HEK293 (cell line): ENCODE data around the gene TEAD4.

Experiments
- OVOL3 ChIP-seq: fragments of 450-650 bp; formaldehyde crosslinking; IDR thresholded peaks from 2 replicates; pipeline ENCODE4 v1.5.1; 2016; ENCODE audit warnings: missing biosample characterization, missing genetic modification characterization
- ZEB2 ChIP-seq: fragments of 450-650 bp; formaldehyde crosslinking; IDR thresholded peaks from 2 replicates; pipeline ENCODE4 v1.5.1; 2016; ENCODE audit warnings: missing biosample characterization, missing genetic modification characterization
- ZNF184 ChIP-seq: fragments of 450-650 bp; IDR thresholded peaks from 2 replicates; pipeline ENCODE4 v1.5.1; 2018; ENCODE audit warnings: missing biosample characterization, mild to moderate bottlenecking, missing genetic modification characterization
- ZNF302 ChIP-seq: fragments of 450-650 bp; formaldehyde crosslinking; IDR thresholded peaks from 2 replicates; pipeline ENCODE4 v1.5.1; 2016; ENCODE audit warnings: missing biosample characterization, missing genetic modification characterization, low read depth
- ZNF660 ChIP-seq: fragments of 450-650 bp; IDR thresholded peaks from 2 replicates; pipeline ENCODE4 v1.5.1; 2018; ENCODE audit warnings: missing biosample characterization, mild to moderate bottlenecking, missing genetic modification characterization
- TF ChIP-seq, protein P1 (sequence below): fragments of 450-650 bp; formaldehyde crosslinking; IDR thresholded peaks from 2 replicates; pipeline ENCODE4 v1.5.1; 2016; ENCODE audit warnings: missing biosample characterization, missing genetic modification characterization
- TF ChIP-seq, protein P2 (sequence below): fragments of 450-650 bp; formaldehyde crosslinking; IDR thresholded peaks from 2 replicates; pipeline ENCODE4 v1.5.1; 2016; ENCODE audit warnings: missing biosample characterization, missing genetic modification characterization, borderline replicate concordance
- TF ChIP-seq, protein P3 (sequence below): fragments of 450-650 bp; formaldehyde crosslinking; IDR thresholded peaks from 2 replicates; pipeline ENCODE4 v1.5.1; 2016; ENCODE audit warnings: missing biosample characterization, missing genetic modification characterization
- TF ChIP-seq, protein P4 (sequence below): fragments of 450-650 bp; formaldehyde crosslinking; IDR thresholded peaks from 2 replicates; pipeline ENCODE4 v1.5.1; 2016; ENCODE audit warnings: missing biosample characterization, missing genetic modification characterization
- TF ChIP-seq, protein P5 (sequence below): fragments of 450-650 bp; formaldehyde crosslinking; IDR thresholded peaks from 2 replicates; pipeline ENCODE4 v1.5.1; 2016; ENCODE audit warnings: missing biosample characterization, missing genetic modification characterization

DNA sequence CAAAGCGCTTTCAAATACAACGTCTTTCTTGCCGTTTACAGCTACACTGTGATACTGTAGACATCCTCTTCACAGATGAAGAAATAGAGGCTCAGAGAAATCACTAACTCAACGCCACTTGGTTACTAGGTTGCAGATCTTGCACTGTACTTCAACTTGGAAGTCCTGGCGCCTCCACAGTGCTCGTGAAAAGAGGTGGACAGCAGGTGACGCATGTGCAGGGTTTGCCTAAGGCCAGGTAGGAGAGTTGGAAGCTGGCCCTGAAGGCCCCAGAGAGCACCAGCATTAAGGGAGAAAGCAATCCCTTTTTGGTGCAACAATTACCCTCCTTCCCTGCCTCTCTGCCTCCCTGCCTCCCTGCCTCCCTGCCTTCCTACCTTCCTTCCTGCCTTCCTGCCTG lies 95.2 kb downstream of the TEAD4 start:
- TF ChIP-seq, protein P1, sequence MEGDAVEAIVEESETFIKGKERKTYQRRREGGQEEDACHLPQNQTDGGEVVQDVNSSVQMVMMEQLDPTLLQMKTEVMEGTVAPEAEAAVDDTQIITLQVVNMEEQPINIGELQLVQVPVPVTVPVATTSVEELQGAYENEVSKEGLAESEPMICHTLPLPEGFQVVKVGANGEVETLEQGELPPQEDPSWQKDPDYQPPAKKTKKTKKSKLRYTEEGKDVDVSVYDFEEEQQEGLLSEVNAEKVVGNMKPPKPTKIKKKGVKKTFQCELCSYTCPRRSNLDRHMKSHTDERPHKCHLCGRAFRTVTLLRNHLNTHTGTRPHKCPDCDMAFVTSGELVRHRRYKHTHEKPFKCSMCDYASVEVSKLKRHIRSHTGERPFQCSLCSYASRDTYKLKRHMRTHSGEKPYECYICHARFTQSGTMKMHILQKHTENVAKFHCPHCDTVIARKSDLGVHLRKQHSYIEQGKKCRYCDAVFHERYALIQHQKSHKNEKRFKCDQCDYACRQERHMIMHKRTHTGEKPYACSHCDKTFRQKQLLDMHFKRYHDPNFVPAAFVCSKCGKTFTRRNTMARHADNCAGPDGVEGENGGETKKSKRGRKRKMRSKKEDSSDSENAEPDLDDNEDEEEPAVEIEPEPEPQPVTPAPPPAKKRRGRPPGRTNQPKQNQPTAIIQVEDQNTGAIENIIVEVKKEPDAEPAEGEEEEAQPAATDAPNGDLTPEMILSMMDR (tag by site-specific recombination), result no peak
- TF ChIP-seq ZNF184 (tag by site-specific recombination) (no peak), ZEB2 (no peak), ZNF302 (tag by site-specific recombination) (no peak), OVOL3 (tag by site-specific recombination) (no peak), ZNF660 (no peak)
- TF ChIP-seq, protein P2, sequence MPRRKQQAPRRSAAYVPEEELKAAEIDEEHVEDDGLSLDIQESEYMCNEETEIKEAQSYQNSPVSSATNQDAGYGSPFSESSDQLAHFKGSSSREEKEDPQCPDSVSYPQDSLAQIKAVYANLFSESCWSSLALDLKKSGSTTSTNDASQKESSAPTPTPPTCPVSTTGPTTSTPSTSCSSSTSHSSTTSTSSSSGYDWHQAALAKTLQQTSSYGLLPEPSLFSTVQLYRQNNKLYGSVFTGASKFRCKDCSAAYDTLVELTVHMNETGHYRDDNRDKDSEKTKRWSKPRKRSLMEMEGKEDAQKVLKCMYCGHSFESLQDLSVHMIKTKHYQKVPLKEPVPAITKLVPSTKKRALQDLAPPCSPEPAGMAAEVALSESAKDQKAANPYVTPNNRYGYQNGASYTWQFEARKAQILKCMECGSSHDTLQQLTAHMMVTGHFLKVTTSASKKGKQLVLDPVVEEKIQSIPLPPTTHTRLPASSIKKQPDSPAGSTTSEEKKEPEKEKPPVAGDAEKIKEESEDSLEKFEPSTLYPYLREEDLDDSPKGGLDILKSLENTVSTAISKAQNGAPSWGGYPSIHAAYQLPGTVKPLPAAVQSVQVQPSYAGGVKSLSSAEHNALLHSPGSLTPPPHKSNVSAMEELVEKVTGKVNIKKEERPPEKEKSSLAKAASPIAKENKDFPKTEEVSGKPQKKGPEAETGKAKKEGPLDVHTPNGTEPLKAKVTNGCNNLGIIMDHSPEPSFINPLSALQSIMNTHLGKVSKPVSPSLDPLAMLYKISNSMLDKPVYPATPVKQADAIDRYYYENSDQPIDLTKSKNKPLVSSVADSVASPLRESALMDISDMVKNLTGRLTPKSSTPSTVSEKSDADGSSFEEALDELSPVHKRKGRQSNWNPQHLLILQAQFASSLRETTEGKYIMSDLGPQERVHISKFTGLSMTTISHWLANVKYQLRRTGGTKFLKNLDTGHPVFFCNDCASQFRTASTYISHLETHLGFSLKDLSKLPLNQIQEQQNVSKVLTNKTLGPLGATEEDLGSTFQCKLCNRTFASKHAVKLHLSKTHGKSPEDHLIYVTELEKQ (tag by site-specific recombination), result no peak
- TF ChIP-seq, protein P3, sequence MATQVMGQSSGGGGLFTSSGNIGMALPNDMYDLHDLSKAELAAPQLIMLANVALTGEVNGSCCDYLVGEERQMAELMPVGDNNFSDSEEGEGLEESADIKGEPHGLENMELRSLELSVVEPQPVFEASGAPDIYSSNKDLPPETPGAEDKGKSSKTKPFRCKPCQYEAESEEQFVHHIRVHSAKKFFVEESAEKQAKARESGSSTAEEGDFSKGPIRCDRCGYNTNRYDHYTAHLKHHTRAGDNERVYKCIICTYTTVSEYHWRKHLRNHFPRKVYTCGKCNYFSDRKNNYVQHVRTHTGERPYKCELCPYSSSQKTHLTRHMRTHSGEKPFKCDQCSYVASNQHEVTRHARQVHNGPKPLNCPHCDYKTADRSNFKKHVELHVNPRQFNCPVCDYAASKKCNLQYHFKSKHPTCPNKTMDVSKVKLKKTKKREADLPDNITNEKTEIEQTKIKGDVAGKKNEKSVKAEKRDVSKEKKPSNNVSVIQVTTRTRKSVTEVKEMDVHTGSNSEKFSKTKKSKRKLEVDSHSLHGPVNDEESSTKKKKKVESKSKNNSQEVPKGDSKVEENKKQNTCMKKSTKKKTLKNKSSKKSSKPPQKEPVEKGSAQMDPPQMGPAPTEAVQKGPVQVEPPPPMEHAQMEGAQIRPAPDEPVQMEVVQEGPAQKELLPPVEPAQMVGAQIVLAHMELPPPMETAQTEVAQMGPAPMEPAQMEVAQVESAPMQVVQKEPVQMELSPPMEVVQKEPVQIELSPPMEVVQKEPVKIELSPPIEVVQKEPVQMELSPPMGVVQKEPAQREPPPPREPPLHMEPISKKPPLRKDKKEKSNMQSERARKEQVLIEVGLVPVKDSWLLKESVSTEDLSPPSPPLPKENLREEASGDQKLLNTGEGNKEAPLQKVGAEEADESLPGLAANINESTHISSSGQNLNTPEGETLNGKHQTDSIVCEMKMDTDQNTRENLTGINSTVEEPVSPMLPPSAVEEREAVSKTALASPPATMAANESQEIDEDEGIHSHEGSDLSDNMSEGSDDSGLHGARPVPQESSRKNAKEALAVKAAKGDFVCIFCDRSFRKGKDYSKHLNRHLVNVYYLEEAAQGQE (tag by site-specific recombination), result no peak
- TF ChIP-seq, protein P4, sequence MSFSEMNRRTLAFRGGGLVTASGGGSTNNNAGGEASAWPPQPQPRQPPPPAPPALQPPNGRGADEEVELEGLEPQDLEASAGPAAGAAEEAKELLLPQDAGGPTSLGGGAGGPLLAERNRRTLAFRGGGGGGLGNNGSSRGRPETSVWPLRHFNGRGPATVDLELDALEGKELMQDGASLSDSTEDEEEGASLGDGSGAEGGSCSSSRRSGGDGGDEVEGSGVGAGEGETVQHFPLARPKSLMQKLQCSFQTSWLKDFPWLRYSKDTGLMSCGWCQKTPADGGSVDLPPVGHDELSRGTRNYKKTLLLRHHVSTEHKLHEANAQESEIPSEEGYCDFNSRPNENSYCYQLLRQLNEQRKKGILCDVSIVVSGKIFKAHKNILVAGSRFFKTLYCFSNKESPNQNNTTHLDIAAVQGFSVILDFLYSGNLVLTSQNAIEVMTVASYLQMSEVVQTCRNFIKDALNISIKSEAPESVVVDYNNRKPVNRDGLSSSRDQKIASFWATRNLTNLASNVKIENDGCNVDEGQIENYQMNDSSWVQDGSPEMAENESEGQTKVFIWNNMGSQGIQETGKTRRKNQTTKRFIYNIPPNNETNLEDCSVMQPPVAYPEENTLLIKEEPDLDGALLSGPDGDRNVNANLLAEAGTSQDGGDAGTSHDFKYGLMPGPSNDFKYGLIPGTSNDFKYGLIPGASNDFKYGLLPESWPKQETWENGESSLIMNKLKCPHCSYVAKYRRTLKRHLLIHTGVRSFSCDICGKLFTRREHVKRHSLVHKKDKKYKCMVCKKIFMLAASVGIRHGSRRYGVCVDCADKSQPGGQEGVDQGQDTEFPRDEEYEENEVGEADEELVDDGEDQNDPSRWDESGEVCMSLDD (tag by site-specific recombination), result no peak
- TF ChIP-seq, protein P5, sequence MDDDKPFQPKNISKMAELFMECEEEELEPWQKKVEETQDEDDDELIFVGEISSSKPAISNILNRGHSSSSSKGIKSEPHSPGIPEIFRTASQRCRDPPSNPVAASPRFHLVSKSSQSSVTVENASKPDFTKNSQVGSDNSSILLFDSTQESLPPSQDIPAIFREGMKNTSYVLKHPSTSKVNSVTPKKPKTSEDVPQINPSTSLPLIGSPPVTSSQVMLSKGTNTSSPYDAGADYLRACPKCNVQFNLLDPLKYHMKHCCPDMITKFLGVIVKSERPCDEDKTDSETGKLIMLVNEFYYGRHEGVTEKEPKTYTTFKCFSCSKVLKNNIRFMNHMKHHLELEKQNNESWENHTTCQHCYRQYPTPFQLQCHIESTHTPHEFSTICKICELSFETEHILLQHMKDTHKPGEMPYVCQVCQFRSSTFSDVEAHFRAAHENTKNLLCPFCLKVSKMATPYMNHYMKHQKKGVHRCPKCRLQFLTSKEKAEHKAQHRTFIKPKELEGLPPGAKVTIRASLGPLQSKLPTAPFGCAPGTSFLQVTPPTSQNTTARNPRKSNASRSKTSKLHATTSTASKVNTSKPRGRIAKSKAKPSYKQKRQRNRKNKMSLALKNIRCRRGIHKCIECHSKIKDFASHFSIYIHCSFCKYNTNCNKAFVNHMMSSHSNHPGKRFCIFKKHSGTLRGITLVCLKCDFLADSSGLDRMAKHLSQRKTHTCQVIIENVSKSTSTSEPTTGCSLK (tag by site-specific recombination), result no peak
